ENCODE measurements around the gene KDELR1. TPM values are rescaled to one million over a fixed set of nuclear protein-coding genes. Genes with fewer than 3 reads are reported as not detected.

The KDELR1 gene
- total RNA-seq, 2 experiments from 2014 or later: 69.5 to 78.8 TPM

GRCh38 chr19:48368936-48369335 lies 22.4 kb downstream of the KDELR1 start:
- POLR2A ChIA-PET: no interaction called here
- no peak overlapping the region for H3K27ac Mint-ChIP-seq
- intact Hi-C loops (cut with DNase I, micrococcal nuclease): loop anchor here in 1 of 2 experiments (10.0 kb wide), 1 partner anchor 854 kb away; the partner anchor contains the start of gene NAPA

DNA sequence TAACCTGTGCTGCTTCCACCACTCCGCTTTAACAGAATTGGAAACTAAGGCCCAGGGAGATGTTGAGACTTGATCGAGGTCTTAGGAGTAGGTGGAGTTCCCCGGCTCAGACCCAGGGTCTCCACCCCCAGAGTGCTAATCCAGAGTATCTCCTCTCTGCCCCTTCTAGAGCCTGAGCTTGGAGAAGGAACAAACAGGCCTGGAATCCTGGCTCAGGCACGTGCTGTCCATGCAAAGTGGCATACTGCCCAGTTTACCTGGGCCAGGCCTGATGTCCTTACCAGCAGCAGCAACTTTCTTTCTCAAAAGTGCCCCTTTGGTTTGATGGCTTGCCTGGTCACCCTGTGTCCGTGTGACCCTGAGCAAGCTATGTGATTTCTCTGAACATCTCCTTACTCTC lies 23.5 kb downstream of the KDELR1 start:
- ChIA-PET POLR2A (no interaction called here), CTCF (interaction anchor here (0.7 kb wide), 1 partner anchor 55 kb away, joined by 3 read pairs; no protein-coding TSS in a partner anchor)
- peaks cover 1% of the 10 kb centered on the region for H3K36me3 Mint-ChIP-seq (ENCODE audit: low read depth)
- intact Hi-C loops (cut with DNase I, micrococcal nuclease): loop anchor here in 1 of 2 experiments (10.0 kb wide), 1 partner anchor 853 kb away; the partner anchor contains the start of gene NAPA
- ATAC-seq: no peak
- H3K4me3 Mint-ChIP-seq: no peak overlapping the region
- H3K27ac Mint-ChIP-seq: no peak overlapping the region
- peaks cover 10% of the 10 kb centered on the region for H3K4me1 Mint-ChIP-seq
- no peaks in the 10 kb centered on the region for H3K9me3 Mint-ChIP-seq (ENCODE audit: low read depth)
- DNase-seq: no peak
- H3K27me3 Mint-ChIP-seq: no peaks in the 10 kb centered on the region

More at GRCh38 chr19:48368936-48369335, 22.4 kb downstream of the KDELR1 start:
- CTCF ChIA-PET: no interaction called here
- peaks cover under 1% of the 10 kb centered on the region for H3K36me3 Mint-ChIP-seq (ENCODE audit: low read depth)
- ATAC-seq: no peak
- no peaks in the 10 kb centered on the region for H3K27me3 Mint-ChIP-seq
- H3K9me3 Mint-ChIP-seq (ENCODE audit: low read depth): no peaks in the 10 kb centered on the region
- H3K4me3 Mint-ChIP-seq: no peak overlapping the region
- no peak for DNase-seq
- peaks cover 6% of the 10 kb centered on the region for H3K4me1 Mint-ChIP-seq

DNA sequence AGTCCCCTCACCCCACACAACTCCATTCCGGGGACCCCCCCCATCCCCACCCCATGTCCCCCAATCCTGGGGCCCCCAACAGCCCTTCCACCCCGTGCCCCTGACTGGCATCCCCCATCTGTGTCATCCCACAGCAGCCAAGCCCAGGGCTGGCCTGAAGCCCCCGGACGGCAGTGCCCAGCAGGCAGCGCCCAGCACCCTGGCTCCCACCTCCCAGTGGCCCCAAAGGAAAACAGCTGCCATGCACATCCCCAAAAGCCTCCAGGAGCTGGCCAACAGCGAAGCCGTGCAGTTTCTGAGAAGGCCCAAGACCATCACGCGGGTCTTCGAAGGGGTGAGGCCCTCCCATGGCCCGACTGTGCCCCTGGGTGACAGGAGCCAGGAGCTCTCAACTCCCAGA lies 25.7 kb downstream of the KDELR1 start:
- Mint-ChIP-seq H3K27ac (no peak overlapping the region), H3K9me3 (ENCODE audit: low read depth) (no peaks in the 10 kb centered on the region), H3K4me1 (peaks cover 13% of the 10 kb centered on the region), H3K4me3 (no peak overlapping the region), H3K36me3 (ENCODE audit: low read depth) (peaks cover 1% of the 10 kb centered on the region), H3K27me3 (no peaks in the 10 kb centered on the region)
- intact Hi-C loops (cut with DNase I, micrococcal nuclease): loop anchor here in 1 of 2 experiments (10.0 kb wide), 1 partner anchor 851 kb away; the partner anchor contains the start of gene NAPA
- ChIA-PET CTCF (interaction anchor here (2.2 kb wide), 1 partner anchor 25 kb away, joined by 17 read pairs; the partner anchor contains the start of gene KDELR1), POLR2A (no interaction called here)
- DNase-seq: no peak
- no peak for ATAC-seq

GRCh38 chr19:48364598-48365348 lies 26.6 kb downstream of the KDELR1 start:
- Mint-ChIP-seq H3K27me3 (no peaks in the 10 kb centered on the region), H3K27ac (peak overlapping the region; percentile 95), H3K9me3 (ENCODE audit: low read depth) (no peaks in the 10 kb centered on the region), H3K4me3 (peak overlapping the region; percentile 84), H3K4me1 (peaks cover 13% of the 10 kb centered on the region), H3K36me3 (ENCODE audit: low read depth) (peaks cover 1% of the 10 kb centered on the region)
- DNase-seq: no peak
- intact Hi-C loops (cut with DNase I, micrococcal nuclease): loop anchor here (1.0 to 10.0 kb wide), 15 partner anchors 27 to 1513 kb away; partner anchors contain the start of genes CYTH2 (in 2 of the 2), GRWD1 (in 2 of the 2), KDELR1 (in 2 of the 2) and AKT1S1 (in 1 of the 2)
- ATAC-seq: no peak
- ChIA-PET CTCF (interaction anchor here (0.7 to 2.3 kb wide), 7 partner anchors 14 to 225 kb away, joined by 3 to 17 read pairs (median 5); partner anchors contain the start of gene KDELR1), POLR2A (interaction anchor here (0.5 to 2.7 kb wide), 6 partner anchors 27 to 1278 kb away, joined by 3 to 10 read pairs (median 4); partner anchors contain the start of genes KDELR1, RPL18 and SPHK2)

DNA sequence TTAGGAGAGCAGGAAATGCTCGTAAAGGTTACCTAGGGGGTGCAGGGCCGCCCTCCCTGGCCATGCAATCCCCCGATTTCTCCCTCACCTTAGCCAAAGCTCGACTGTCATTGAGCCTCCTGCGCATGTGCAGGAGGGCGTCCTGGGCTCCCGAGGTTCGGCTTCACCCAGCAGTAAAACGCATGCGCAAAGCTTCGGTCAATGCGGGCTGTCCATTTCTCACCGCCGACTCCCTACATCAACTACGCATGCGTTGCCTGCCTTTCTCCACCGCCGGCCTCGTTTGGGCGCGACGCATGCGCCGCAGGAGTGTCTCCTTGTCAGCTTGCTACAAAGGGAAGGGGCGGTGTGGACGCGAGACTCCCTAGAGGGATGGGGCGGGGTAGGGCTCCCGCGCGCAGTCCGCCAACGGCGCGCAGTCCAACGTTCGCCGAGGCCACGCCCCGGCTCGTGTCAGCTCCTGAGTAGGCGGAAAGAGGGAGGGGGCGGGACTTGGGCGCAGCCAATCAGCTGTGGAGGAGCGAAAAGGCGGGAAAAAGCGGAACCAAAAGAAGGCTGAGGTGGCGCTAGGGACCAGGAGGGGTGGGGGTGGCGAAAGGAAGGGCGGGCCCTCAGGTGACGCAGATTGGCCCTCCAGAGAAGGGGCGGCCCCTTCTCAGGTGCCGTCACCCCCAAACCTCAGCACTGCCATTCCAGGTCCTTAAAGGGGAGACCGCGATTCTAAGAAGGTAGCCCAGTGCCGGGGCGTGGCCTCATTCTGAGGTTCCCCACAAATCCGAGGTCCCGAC lies 27.3 kb downstream of the KDELR1 start, which contains the start of the genes SYNGR4 and TMEM143:
TSS of gene SYNGR4 (plus strand) at position 558 of the 788 bp plus-strand sequence. CDS start 1,476 bp downstream, outside the sequence.
TSS of gene TMEM143 (minus strand) at position 131 of the 788 bp plus-strand sequence. CDS start at position 111, 20 bp downstream.
- H3K4me1 Mint-ChIP-seq: peaks cover 13% of the 10 kb centered on the region
- ChIA-PET CTCF (interaction anchor here (0.6 to 2.3 kb wide), 17 partner anchors 14 to 432 kb away, joined by 3 to 17 read pairs (median 4); partner anchors contain the start of genes DBP, GRIN2D and KDELR1), POLR2A (interaction anchor here (0.5 to 2.7 kb wide), 13 partner anchors 27 to 1300 kb away, joined by 3 to 10 read pairs (median 4); partner anchors contain the start of genes KDELR1, RPL18 and SPHK2)
- no peaks in the 10 kb centered on the region for H3K27me3 Mint-ChIP-seq
- DNase-seq: peak; percentile 99
- H3K4me3 Mint-ChIP-seq: peak within 1 kb of the TSS; percentile 84
- intact Hi-C loops (cut with DNase I, micrococcal nuclease): loop anchor here (1.0 to 10.0 kb wide), 19 partner anchors 27 to 1513 kb away; partner anchors contain the start of genes CYTH2 (in 2 of the 2), GRWD1 (in 2 of the 2), KDELR1 (in 2 of the 2) and AKT1S1 (in 1 of the 2)
- H3K36me3 Mint-ChIP-seq (ENCODE audit: low read depth): peaks cover 1% of the 10 kb centered on the region
- peak within 1 kb of the TSS; percentile 95 for H3K27ac Mint-ChIP-seq
- no peaks in the 10 kb centered on the region for H3K9me3 Mint-ChIP-seq (ENCODE audit: low read depth)
- ATAC-seq: peak; percentile 90

DNA sequence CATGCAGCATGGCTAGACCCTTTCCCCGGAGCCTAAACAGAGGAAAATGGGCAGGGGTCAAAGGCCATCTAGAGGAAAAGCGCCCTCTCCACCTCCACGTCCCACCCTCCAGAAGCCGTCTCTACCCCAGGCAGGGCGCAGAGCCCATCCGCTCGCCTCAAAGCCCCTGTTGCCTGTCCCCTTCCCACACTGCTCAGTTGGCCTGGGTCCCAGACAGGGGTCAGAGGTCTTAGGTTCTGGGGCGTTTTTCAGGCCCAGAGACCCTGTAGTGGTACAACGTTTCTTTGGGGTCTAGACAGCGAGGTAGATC lies 27.9 kb downstream of the KDELR1 start:
- Mint-ChIP-seq H3K27ac (peak overlapping the region; percentile 95), H3K9me3 (ENCODE audit: low read depth) (no peaks in the 10 kb centered on the region), H3K4me3 (peak overlapping the region; percentile 84), H3K4me1 (peaks cover 13% of the 10 kb centered on the region), H3K36me3 (ENCODE audit: low read depth) (peaks cover 3% of the 10 kb centered on the region), H3K27me3 (no peaks in the 10 kb centered on the region)
- POLR2A ChIA-PET: interaction anchor here (0.7 to 2.7 kb wide), 10 partner anchors 28 to 512 kb away, joined by 3 to 10 read pairs (median 4); partner anchors contain the start of genes KDELR1, RPL18 and SPHK2
- CTCF ChIA-PET: interaction anchor here (0.6 to 2.3 kb wide), 14 partner anchors 13 to 432 kb away, joined by 3 to 17 read pairs (median 4); partner anchors contain the start of genes DBP, GRIN2D and KDELR1
- ATAC-seq (peak; percentile 7), DNase-seq (no peak)
- intact Hi-C loops (cut with DNase I, micrococcal nuclease): loop anchor here (1.0 to 10.0 kb wide), 11 partner anchors 30 to 1514 kb away; partner anchors contain the start of genes AKT1S1 (in 1 of the 2), CARD8 (in 1 of the 2), LIG1 (in 1 of the 2) and NAPA (in 1 of the 2)

GRCh38 chr19:48362716-48363499 lies 28.4 kb downstream of the KDELR1 start:
- peak; percentile 69 for ATAC-seq
- no peaks in the 10 kb centered on the region for H3K9me3 Mint-ChIP-seq (ENCODE audit: low read depth)
- H3K27ac Mint-ChIP-seq: peak overlapping the region; percentile 95
- intact Hi-C loops (cut with DNase I, micrococcal nuclease): loop anchor here (1.0 to 10.0 kb wide), 11 partner anchors 30 to 1514 kb away; partner anchors contain the start of genes AKT1S1 (in 1 of the 2), CARD8 (in 1 of the 2), LIG1 (in 1 of the 2) and NAPA (in 1 of the 2)
- ChIA-PET POLR2A (interaction anchor here (0.6 to 2.7 kb wide), 7 partner anchors 28 to 513 kb away, joined by 3 to 10 read pairs (median 3); partner anchors contain the start of genes KDELR1, RPL18 and SPHK2), CTCF (interaction anchor here (0.6 to 2.3 kb wide), 9 partner anchors 29 to 630 kb away, joined by 3 to 9 read pairs (median 4); partner anchors contain the start of gene GYS1)
- H3K36me3 Mint-ChIP-seq (ENCODE audit: low read depth): peaks cover 5% of the 10 kb centered on the region
- peak; percentile 95 for DNase-seq
- peak overlapping the region; percentile 84 for H3K4me3 Mint-ChIP-seq
- no peaks in the 10 kb centered on the region for H3K27me3 Mint-ChIP-seq
- peaks cover 13% of the 10 kb centered on the region for H3K4me1 Mint-ChIP-seq

DNA sequence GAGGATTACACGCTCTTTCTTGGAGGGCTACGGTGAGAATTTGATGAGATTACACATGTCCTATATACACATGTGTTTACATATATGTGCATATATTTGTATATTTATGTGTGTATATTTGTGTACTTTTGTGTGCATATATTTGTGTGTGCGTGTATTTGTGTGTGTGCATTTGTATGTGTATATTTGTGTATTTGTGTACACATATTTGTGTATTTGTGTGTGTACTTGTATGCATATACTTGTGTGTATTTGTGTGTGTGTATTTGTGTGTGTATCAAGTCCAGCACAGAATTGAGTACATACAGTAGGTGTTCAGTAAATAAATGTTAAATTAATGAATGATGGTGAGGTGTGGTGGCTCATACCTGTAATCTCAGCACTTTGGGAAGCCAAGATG lies 29.4 kb downstream of the KDELR1 start:
- Mint-ChIP-seq H3K27me3 (no peaks in the 10 kb centered on the region), H3K4me3 (no peak overlapping the region), H3K4me1 (peaks cover 13% of the 10 kb centered on the region), H3K9me3 (ENCODE audit: low read depth) (no peaks in the 10 kb centered on the region), H3K36me3 (ENCODE audit: low read depth) (peaks cover 5% of the 10 kb centered on the region), H3K27ac (no peak overlapping the region)
- DNase-seq: no peak
- ATAC-seq: no peak
- ChIA-PET POLR2A (no interaction called here), CTCF (no interaction called here)
- intact Hi-C loops (cut with DNase I, micrococcal nuclease): loop anchor here (2.0 to 10.0 kb wide), 6 partner anchors 55 to 1515 kb away; partner anchors contain the start of genes AKT1S1 (in 1 of the 2), CARD8 (in 1 of the 2), NAPA (in 1 of the 2) and RRAS (in 1 of the 2)

GRCh38 chr19:48359123-48359522 lies 32.2 kb downstream of the KDELR1 start:
- no peaks in the 10 kb centered on the region for H3K9me3 Mint-ChIP-seq (ENCODE audit: low read depth)
- H3K27me3 Mint-ChIP-seq: no peaks in the 10 kb centered on the region
- ATAC-seq: no peak
- H3K4me3 Mint-ChIP-seq: no peak overlapping the region
- no peak overlapping the region for H3K27ac Mint-ChIP-seq
- CTCF ChIA-PET: no interaction called here
- peaks cover 5% of the 10 kb centered on the region for H3K36me3 Mint-ChIP-seq (ENCODE audit: low read depth)
- POLR2A ChIA-PET: no interaction called here
- no peak for DNase-seq
- intact Hi-C loops (cut with DNase I, micrococcal nuclease): no loop called here
- peaks cover 8% of the 10 kb centered on the region for H3K4me1 Mint-ChIP-seq
